Measurements from ENCODE around the gene TDP1.

DNA sequence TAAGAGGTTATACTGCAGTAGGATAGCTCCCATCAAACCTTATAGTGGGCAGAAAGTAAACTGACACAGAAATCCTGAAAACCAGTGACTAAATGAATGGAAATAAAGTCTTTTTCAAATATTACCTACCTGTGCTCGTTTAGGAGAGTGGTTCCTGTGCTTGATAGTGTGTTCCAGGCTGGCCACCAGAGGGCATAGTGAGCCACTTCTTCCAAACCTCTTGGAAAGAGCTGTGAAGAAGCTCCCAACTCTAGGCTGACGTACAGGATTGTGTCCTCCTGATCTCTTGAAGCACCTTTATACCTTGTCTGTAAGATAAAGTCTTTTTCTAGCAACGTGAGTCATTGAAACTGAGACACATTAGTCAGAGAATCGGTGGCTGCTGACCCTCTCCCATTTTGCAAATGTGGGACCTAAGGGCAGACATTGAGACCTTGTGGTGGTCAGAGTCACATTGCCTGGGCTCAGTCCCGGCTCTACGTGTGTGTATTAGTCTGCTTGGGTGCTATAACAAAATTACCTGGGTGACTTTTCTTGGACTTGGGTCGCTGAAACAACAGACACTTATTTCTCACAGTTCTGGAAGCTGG, 17.6 kb downstream of the TDP1 start:
- TF ChIP-seq, protein P1, sequence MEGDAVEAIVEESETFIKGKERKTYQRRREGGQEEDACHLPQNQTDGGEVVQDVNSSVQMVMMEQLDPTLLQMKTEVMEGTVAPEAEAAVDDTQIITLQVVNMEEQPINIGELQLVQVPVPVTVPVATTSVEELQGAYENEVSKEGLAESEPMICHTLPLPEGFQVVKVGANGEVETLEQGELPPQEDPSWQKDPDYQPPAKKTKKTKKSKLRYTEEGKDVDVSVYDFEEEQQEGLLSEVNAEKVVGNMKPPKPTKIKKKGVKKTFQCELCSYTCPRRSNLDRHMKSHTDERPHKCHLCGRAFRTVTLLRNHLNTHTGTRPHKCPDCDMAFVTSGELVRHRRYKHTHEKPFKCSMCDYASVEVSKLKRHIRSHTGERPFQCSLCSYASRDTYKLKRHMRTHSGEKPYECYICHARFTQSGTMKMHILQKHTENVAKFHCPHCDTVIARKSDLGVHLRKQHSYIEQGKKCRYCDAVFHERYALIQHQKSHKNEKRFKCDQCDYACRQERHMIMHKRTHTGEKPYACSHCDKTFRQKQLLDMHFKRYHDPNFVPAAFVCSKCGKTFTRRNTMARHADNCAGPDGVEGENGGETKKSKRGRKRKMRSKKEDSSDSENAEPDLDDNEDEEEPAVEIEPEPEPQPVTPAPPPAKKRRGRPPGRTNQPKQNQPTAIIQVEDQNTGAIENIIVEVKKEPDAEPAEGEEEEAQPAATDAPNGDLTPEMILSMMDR (IDR thresholded peaks at IDR 0.05): no peak
- no peak for TF ChIP-seq POLR2A (IDR thresholded peaks at IDR 0.05)

Data from lower leg skin (tissue), 3 donors.